Suprapubic skin (tissue), 4 donors: Measurements from ENCODE around the gene PSMC5.

Experiments
- EP300 ChIP-seq: sonication (generic); formaldehyde crosslinking; IDR thresholded peaks from one replicate; pipeline ENCODE4 v1.6.1; 2017; ENCODE audit warnings: antibody characterized with exemption
- POLR2A ChIP-seq, 2 donors: fragments of 450-650 bp; IDR thresholded peaks; one replicate each; pipeline ENCODE4 v1.6.1; 2017; ENCODE audit warnings: antibody characterized with exemption in 2 of 2, mild to moderate bottlenecking in 2 of 2, moderate library complexity in 2 of 2
- POLR2AphosphoS5 ChIP-seq, 3 donors: sonication (generic); formaldehyde crosslinking; IDR thresholded peaks; one replicate each; pipeline ENCODE4 v1.6.1; 2017; ENCODE audit warnings: antibody characterized with exemption in 3 of 3
- TF ChIP-seq, protein P1 (sequence below), 2 donors: fragments of 200-600 bp in 1 of 2; fragments of 450-650 bp in 1 of 2; sonication (generic) in 1 of 2; IDR thresholded peaks; one replicate each; pipeline ENCODE4 v1.5.1; 2016 to 2019; ENCODE audit warnings: antibody characterized with exemption in 2 of 2, mild to moderate bottlenecking in 1 of 2, moderate library complexity in 1 of 2

DNA sequence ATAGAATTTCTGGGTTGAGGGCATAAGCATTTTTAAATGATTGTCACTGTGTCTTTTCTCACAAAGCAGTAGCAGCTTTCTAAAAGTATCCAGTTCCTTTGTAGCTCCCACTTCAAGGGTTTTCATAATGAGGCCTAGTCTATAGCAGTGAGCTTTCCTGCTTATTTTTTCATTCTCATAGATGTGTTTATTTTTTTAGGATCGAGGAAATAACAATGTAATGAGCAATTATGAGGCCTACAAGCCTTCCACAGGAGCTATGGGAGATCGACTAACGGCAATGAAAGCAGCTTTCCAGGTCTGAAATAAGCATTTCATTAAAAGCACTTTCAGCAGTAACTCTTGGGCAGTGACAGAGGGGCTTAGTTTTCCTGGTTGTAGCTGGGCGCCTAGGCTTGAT lies 10.6 kb upstream of the PSMC5 start:
- TF ChIP-seq, protein P1, sequence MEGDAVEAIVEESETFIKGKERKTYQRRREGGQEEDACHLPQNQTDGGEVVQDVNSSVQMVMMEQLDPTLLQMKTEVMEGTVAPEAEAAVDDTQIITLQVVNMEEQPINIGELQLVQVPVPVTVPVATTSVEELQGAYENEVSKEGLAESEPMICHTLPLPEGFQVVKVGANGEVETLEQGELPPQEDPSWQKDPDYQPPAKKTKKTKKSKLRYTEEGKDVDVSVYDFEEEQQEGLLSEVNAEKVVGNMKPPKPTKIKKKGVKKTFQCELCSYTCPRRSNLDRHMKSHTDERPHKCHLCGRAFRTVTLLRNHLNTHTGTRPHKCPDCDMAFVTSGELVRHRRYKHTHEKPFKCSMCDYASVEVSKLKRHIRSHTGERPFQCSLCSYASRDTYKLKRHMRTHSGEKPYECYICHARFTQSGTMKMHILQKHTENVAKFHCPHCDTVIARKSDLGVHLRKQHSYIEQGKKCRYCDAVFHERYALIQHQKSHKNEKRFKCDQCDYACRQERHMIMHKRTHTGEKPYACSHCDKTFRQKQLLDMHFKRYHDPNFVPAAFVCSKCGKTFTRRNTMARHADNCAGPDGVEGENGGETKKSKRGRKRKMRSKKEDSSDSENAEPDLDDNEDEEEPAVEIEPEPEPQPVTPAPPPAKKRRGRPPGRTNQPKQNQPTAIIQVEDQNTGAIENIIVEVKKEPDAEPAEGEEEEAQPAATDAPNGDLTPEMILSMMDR (IDR thresholded peaks at IDR 0.05) = no peak
- no peak for TF ChIP-seq POLR2AphosphoS5 (IDR thresholded peaks at IDR 0.05)
- TF ChIP-seq EP300 = no peak
- TF ChIP-seq POLR2A (IDR thresholded peaks at IDR 0.05) = no peak
